HUES6 (cell line): ENCODE measurements around the gene SDK2.

ENCODE experiments used
- H3K27ac ChIP-seq: 2 replicates; pipeline ENCODE4 v1.7.0; 2013; ENCODE audit warnings: low read depth, mild to moderate bottlenecking, low read length, inconsistent platforms
- H3K27me3 ChIP-seq: 2 replicates; pipeline ENCODE4 v1.6.1; 2013; ENCODE audit warnings: low read length; ENCODE audit not compliant: control insufficient read depth, insufficient read depth
- H3K36me3 ChIP-seq: 2 replicates; pipeline ENCODE4 v1.6.1; 2013; ENCODE audit warnings: low read length; ENCODE audit not compliant: control insufficient read depth, insufficient read depth
- H3K4me1 ChIP-seq: 2 replicates; pipeline ENCODE4 v1.6.1; 2013; ENCODE audit warnings: low read length; ENCODE audit not compliant: control insufficient read depth, insufficient read depth
- H3K4me3 ChIP-seq: 2 replicates; pipeline ENCODE4 v1.5.1; 2013; ENCODE audit warnings: low read depth, low read length
- H3K9ac ChIP-seq: one replicate; pipeline ENCODE4 v1.6.1; 2013; ENCODE audit warnings: mild to moderate bottlenecking, low read length
- H3K9me3 ChIP-seq: 2 replicates; pipeline ENCODE4 v1.6.1; 2013; ENCODE audit warnings: low read depth, low read length; ENCODE audit not compliant: control insufficient read depth, insufficient read depth

SDK2 gene

GRCh38 chr17:73397856-73398540, 246.2 kb downstream of the SDK2 start:
- no peaks in the 10 kb centered on the region for H3K36me3 ChIP-seq
- no peaks in the 10 kb centered on the region for H3K4me1 ChIP-seq
- no peaks in the 10 kb centered on the region for H3K27me3 ChIP-seq
- no peak overlapping the region for H3K4me3 ChIP-seq
- H3K9ac ChIP-seq = no peak overlapping the region
- no peak overlapping the region for H3K27ac ChIP-seq
- H3K9me3 ChIP-seq = no peaks in the 10 kb centered on the region

GRCh38 chr17:73397278-73397826, 246.9 kb downstream of the SDK2 start:
- no peak overlapping the region for H3K4me3 ChIP-seq
- no peak overlapping the region for H3K9ac ChIP-seq

GRCh38 chr17:73396431-73397277, 247.6 kb downstream of the SDK2 start:
- Histone ChIP-seq H3K27ac (no peak overlapping the region), H3K27me3 (no peaks in the 10 kb centered on the region), H3K36me3 (no peaks in the 10 kb centered on the region), H3K9me3 (no peaks in the 10 kb centered on the region), H3K4me3 (no peak overlapping the region), H3K4me1 (no peaks in the 10 kb centered on the region), H3K9ac (no peak overlapping the region)

More at GRCh38 chr17:73397278-73397826, 246.9 kb downstream of the SDK2 start:
- H3K36me3 ChIP-seq = no peaks in the 10 kb centered on the region
- H3K27me3 ChIP-seq = no peaks in the 10 kb centered on the region
- H3K4me1 ChIP-seq = no peaks in the 10 kb centered on the region
- H3K9me3 ChIP-seq = no peaks in the 10 kb centered on the region
- H3K27ac ChIP-seq = no peak overlapping the region

GRCh38 chr17:73394512-73395450, 249.5 kb downstream of the SDK2 start:
- Histone ChIP-seq H3K27me3 (no peaks in the 10 kb centered on the region), H3K27ac (no peak overlapping the region), H3K9ac (no peak overlapping the region), H3K9me3 (no peaks in the 10 kb centered on the region), H3K4me3 (no peak overlapping the region), H3K36me3 (no peaks in the 10 kb centered on the region), H3K4me1 (no peaks in the 10 kb centered on the region)

GRCh38 chr17:73393962-73394361, 250.3 kb downstream of the SDK2 start:
- H3K4me1 ChIP-seq = no peaks in the 10 kb centered on the region
- H3K36me3 ChIP-seq = no peaks in the 10 kb centered on the region
- no peak overlapping the region for H3K4me3 ChIP-seq
- H3K9me3 ChIP-seq = no peaks in the 10 kb centered on the region
- no peak overlapping the region for H3K9ac ChIP-seq
- H3K27ac ChIP-seq = no peak overlapping the region
- no peaks in the 10 kb centered on the region for H3K27me3 ChIP-seq

GRCh38 chr17:73393381-73393780, 250.9 kb downstream of the SDK2 start:
- Histone ChIP-seq H3K27me3 (no peaks in the 10 kb centered on the region), H3K9ac (no peak overlapping the region), H3K36me3 (no peaks in the 10 kb centered on the region), H3K27ac (no peak overlapping the region), H3K4me1 (peaks cover 1% of the 10 kb centered on the region; the same call in 1 of the 2 replicates), H3K9me3 (no peaks in the 10 kb centered on the region), H3K4me3 (no peak overlapping the region)

GRCh38 chr17:73391331-73392265, 252.6 kb downstream of the SDK2 start:
- Histone ChIP-seq H3K27me3 (no peaks in the 10 kb centered on the region), H3K27ac (no peak overlapping the region), H3K4me3 (no peak overlapping the region), H3K9ac (no peak overlapping the region), H3K9me3 (no peaks in the 10 kb centered on the region), H3K4me1 (peaks cover 9% of the 10 kb centered on the region; the same call in 1 of the 2 replicates), H3K36me3 (no peaks in the 10 kb centered on the region)

- Histone ChIP-seq H3K9me3 (no peaks in the 10 kb centered on the region), H3K27ac (no peak overlapping the region), H3K27me3 (no peaks in the 10 kb centered on the region), H3K36me3 (no peaks in the 10 kb centered on the region), H3K4me3 (no peak overlapping the region), H3K4me1 (peaks cover 9% of the 10 kb centered on the region; the same call in 1 of the 2 replicates), H3K9ac (no peak overlapping the region)
Observed at GRCh38 chr17:73390851-73391250, 253.4 kb downstream of the SDK2 start.

- H3K9me3 ChIP-seq = no peaks in the 10 kb centered on the region
- H3K4me3 ChIP-seq = no peak overlapping the region
- no peaks in the 10 kb centered on the region for H3K27me3 ChIP-seq
- H3K36me3 ChIP-seq = no peaks in the 10 kb centered on the region
- no peak overlapping the region for H3K9ac ChIP-seq
- H3K27ac ChIP-seq = no peak overlapping the region
- H3K4me1 ChIP-seq = peaks cover 9% of the 10 kb centered on the region; the same call in 1 of the 2 replicates
Observed at GRCh38 chr17:73390221-73390620, 254.0 kb downstream of the SDK2 start.

- Histone ChIP-seq H3K4me3 (no peak overlapping the region), H3K36me3 (no peaks in the 10 kb centered on the region), H3K4me1 (peaks cover 9% of the 10 kb centered on the region; the same call in 1 of the 2 replicates), H3K27me3 (no peaks in the 10 kb centered on the region), H3K9ac (no peak overlapping the region), H3K9me3 (no peaks in the 10 kb centered on the region), H3K27ac (no peak overlapping the region)
Observed at GRCh38 chr17:73389411-73389810, 254.8 kb downstream of the SDK2 start.
